GM19240 (cell line): ENCODE measurements around the gene STMN3.
"Not testable (repeated sequence)": the region's sequence is repeated elsewhere in the genome, so short reads cannot be mapped to it uniquely, and the experiment has no call there.

Experiments
- DNase-seq: peaks from one replicate; pipeline ENCODE4 v3.0.0; 2011; ENCODE audit warnings: low spot score; ENCODE audit not compliant: insufficient read length

Gene STMN3

GRCh38 chr20:63617092-63617875 is 35.9 kb downstream of the STMN3 start:
- no peak for DNase-seq

- DNase-seq, result not testable (repeated sequence)
These were observed 39.2 kb downstream of the STMN3 start for GRCh38 chr20:63613863-63614594.

GRCh38 chr20:63612276-63612931 is 40.8 kb downstream of the STMN3 start:
- DNase-seq, result no peak

- no peak for DNase-seq
These were observed 41.6 kb downstream of the STMN3 start for GRCh38 chr20:63611646-63612045.

GRCh38 chr20:63610581-63611435 is 42.4 kb downstream of the STMN3 start:
- no peak for DNase-seq

- DNase-seq, result no peak
These were observed 46.5 kb downstream of the STMN3 start for GRCh38 chr20:63606686-63607085.

GRCh38 chr20:63602321-63602720 is 50.9 kb downstream of the STMN3 start:
- DNase-seq, result no peak

GRCh38 chr20:63601679-63602078 is 51.5 kb downstream of the STMN3 start:
- DNase-seq, result not testable (repeated sequence)

GRCh38 chr20:63599396-63600050 is 53.7 kb downstream of the STMN3 start:
- DNase-seq, result no peak

- no peak for DNase-seq
These were observed 54.5 kb downstream of the STMN3 start for GRCh38 chr20:63598479-63599395.

- DNase-seq, result no peak
These were observed 55.4 kb downstream of the STMN3 start for GRCh38 chr20:63597651-63598478.

- no peak for DNase-seq
These were observed 56.8 kb downstream of the STMN3 start for GRCh38 chr20:63596423-63596822.

GRCh38 chr20:63595416-63596127 is 57.7 kb downstream of the STMN3 start:
- no peak for DNase-seq

GRCh38 chr20:63594043-63594561 is 59.1 kb downstream of the STMN3 start:
- DNase-seq, result no peak

- DNase-seq, result no peak
These were observed 60.6 kb downstream of the STMN3 start for GRCh38 chr20:63592661-63593060.

- DNase-seq, result no peak
These were observed 61.4 kb downstream of the STMN3 start for GRCh38 chr20:63591786-63592355.

GRCh38 chr20:63591147-63591533 is 62.1 kb downstream of the STMN3 start:
- no peak for DNase-seq
